Measurements from ENCODE around the gene SFXN4.

DNA sequence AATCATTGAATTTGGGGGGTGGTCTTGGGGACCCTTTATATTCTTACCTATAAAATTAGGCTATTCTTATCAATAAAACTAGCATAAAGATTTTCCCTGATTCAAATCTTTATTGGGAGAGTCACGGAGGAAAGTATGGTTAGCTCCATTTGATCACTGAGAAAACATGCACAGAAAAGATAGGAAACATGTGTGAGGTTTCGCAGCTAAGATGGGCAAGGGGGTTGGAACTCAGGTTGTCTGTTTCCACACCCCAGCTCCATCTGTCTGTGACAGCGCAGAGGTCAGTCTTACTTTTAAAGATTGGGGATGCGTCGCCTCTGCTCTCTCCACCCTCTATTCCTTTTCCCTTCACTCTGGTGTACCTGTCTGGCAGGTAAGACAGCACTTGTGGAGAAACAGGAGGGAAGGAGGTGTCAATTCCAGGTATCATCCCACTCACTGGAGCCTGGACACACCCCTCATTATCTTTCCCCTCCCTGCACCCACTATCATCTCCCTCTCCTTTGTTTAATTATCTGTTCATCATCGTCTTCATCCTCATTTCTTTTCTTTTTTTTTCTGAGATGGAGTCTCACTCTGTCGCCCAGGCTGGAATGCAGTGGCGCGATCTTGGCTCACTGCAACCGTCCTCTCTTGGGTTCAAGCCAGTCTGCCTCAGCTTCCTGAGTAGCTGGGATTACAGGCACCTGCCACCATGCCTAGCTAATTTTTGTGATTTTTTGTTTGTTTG, 64.0 kb downstream of the SFXN4 start:
- no peak for TF ChIP-seq POLR2A (IDR thresholded peaks at IDR 0.05)
- no peak for TF ChIP-seq CTCF (IDR thresholded peaks at IDR 0.05)

Data from right lobe of liver (tissue), 4 donors.